SJSA1 (cell line): ENCODE results near the gene BCL10. TPM values are rescaled to one million over a fixed set of nuclear protein-coding genes. Genes with fewer than 3 reads are reported as not detected.

Source experiments
- total RNA-seq: library from RNA; depleted of rRNA; stranded (reverse); fragments of >200 nt; shearing (Covaris generic); gene quantifications from 2 replicates; pipeline ENCODE4 v1.2.3, GENCODE V29; 2014; rRNA removed

The BCL10 gene
- total RNA-seq, 1 experiment from 2014 or later: 31.9 TPM

Other genes with a start within 250 kb of the BCL10 start
- 0.16 TPM in 1 of 2 replicates, not detected in the other for gene MCOLN3, start 228.1 kb downstream of the BCL10 start, total RNA-seq
- gene SYDE2, start 75.6 kb downstream of the BCL10 start, total RNA-seq: 5.5 and 8.4 TPM in 2 replicates
- 26.5 and 28.3 TPM in 2 replicates for gene C1orf52, start 17.0 kb downstream of the BCL10 start, total RNA-seq
- gene DDAH1, start 188.5 kb upstream of the BCL10 start, total RNA-seq: 97.5 and 108 TPM in 2 replicates